Neural cell (in vitro differentiated cells): ENCODE results near the gene IQSEC1. TPM values are rescaled to one million over a fixed set of nuclear protein-coding genes. Genes with fewer than 3 reads are reported as not detected.

Experiments
- H2AFZ ChIP-seq: fragments of 200-600, 300-800 bp; sonication (generic), shearing (Covaris generic); 2 replicates; pipeline ENCODE4 v1.6.0; 2014; ENCODE audit warnings: low read depth, mild to moderate bottlenecking, antibody characterized with exemption, low read length, moderate library complexity
- H3F3A ChIP-seq: fragments of 200-600 bp; shearing (Covaris generic); 2 replicates; pipeline ENCODE4 v1.6.1; 2016; ENCODE audit warnings: mild to moderate bottlenecking, moderate library complexity, mixed read lengths, antibody characterized with exemption, low read length; ENCODE audit not compliant: insufficient read depth, poor library complexity, severe bottlenecking
- H3K27ac ChIP-seq: fragments of 200-600, 300-800 bp; sonication (generic), shearing (Covaris generic); 2 replicates; pipeline ENCODE4 v1.5.1; 2014; ENCODE audit warnings: mild to moderate bottlenecking, low read length, moderate library complexity
- H3K27me3 ChIP-seq: fragments of 300-800, 200-600 bp; sonication (generic), shearing (Covaris generic); 2 replicates; pipeline ENCODE4 v1.6.0; 2014; ENCODE audit warnings: mild to moderate bottlenecking, low read depth, low read length, moderate library complexity; ENCODE audit not compliant: insufficient read depth
- H3K36me3 ChIP-seq: fragments of 300-800, 200-600 bp; sonication (generic), shearing (Covaris generic); 2 replicates; pipeline ENCODE4 v1.5.1; 2014; ENCODE audit warnings: mild to moderate bottlenecking, antibody characterized with exemption, low read length, moderate library complexity; ENCODE audit not compliant: insufficient read depth
- H3K4me2 ChIP-seq: fragments of 300-800, 200-600 bp; sonication (generic), shearing (Covaris generic); 2 replicates; pipeline ENCODE4 v1.6.0; 2014; ENCODE audit warnings: mild to moderate bottlenecking, low read length
- H3K4me3 ChIP-seq: fragments of 300-800, 200-600 bp; sonication (generic), shearing (Covaris generic); 2 replicates; pipeline ENCODE4 v1.5.1; 2014; ENCODE audit warnings: mild to moderate bottlenecking, low read length, moderate library complexity
- H3K79me2 ChIP-seq: fragments of 200-600 bp; shearing (Covaris generic); replicated peaks from 2 replicates; pipeline ENCODE4 v1.6.0; 2014; ENCODE audit warnings: mild to moderate bottlenecking, low read length, moderate library complexity; ENCODE audit not compliant: insufficient read depth
- H3K9ac ChIP-seq: fragments of 300-800, 200-600 bp; sonication (generic), shearing (Covaris generic); 2 replicates; pipeline ENCODE4 v1.6.1; 2016; ENCODE audit warnings: mild to moderate bottlenecking, low read length, mixed read lengths
- H3K9me2 ChIP-seq: fragments of 200-600 bp; shearing (Covaris generic); 2 replicates; pipeline ENCODE4 v1.6.1; 2016; ENCODE audit warnings: mild to moderate bottlenecking, low read length, mixed read lengths; ENCODE audit not compliant: insufficient read depth
- H3K9me3 ChIP-seq: fragments of 200-600, 300-800 bp; sonication (generic), shearing (Covaris generic); 2 replicates; pipeline ENCODE4 v1.6.1; 2016; ENCODE audit warnings: mild to moderate bottlenecking, mixed run types, low read length, moderate library complexity, mixed read lengths
- H4K20me1 ChIP-seq: fragments of 200-600 bp; shearing (Covaris generic); 2 replicates; pipeline ENCODE4 v1.6.1; 2016; ENCODE audit warnings: mild to moderate bottlenecking, mixed run types; ENCODE audit not compliant: insufficient read depth
- EP300 ChIP-seq: fragments of 450-650 bp; conservative IDR thresholded peaks from 2 replicates; pipeline ENCODE4 v1.6.1; 2014; ENCODE audit warnings: antibody characterized with exemption, mild to moderate bottlenecking, moderate library complexity; ENCODE audit not compliant: poor library complexity, severe bottlenecking
- EZH2 ChIP-seq: fragments of 200-600, 300-800 bp; shearing (Covaris generic), sonication (generic); IDR thresholded peaks from 2 replicates; pipeline ENCODE4 v1.6.1; 2014; ENCODE audit warnings: antibody characterized with exemption, low read length, borderline replicate concordance, mild to moderate bottlenecking; ENCODE audit not compliant: insufficient read depth, poor library complexity, severe bottlenecking
- MXI1 ChIP-seq: fragments of 450-650 bp; conservative IDR thresholded peaks from 2 replicates; pipeline ENCODE4 v1.6.1; 2014; ENCODE audit warnings: antibody characterized with exemption, mild to moderate bottlenecking; ENCODE audit not compliant: poor library complexity, severe bottlenecking
- POLR2AphosphoS5 ChIP-seq: IDR thresholded peaks from 2 replicates; pipeline ENCODE4 v1.6.1; 2012
- RAD21 ChIP-seq: fragments of 450-650 bp; conservative IDR thresholded peaks from 2 replicates; pipeline ENCODE4 v1.6.1; 2014; ENCODE audit warnings: antibody characterized with exemption, mild to moderate bottlenecking, moderate library complexity
- SMC3 ChIP-seq: fragments of 450-650 bp; conservative IDR thresholded peaks from 2 replicates; pipeline ENCODE4 v1.6.1; 2014; ENCODE audit warnings: antibody characterized with exemption, mild to moderate bottlenecking, moderate library complexity; ENCODE audit not compliant: poor library complexity
- TAF1 ChIP-seq: IDR thresholded peaks from 2 replicates; pipeline ENCODE4 v1.6.1; 2012; ENCODE audit warnings: low read depth
- polyA plus RNA-seq: library from polyadenylated mRNA; depleted of rRNA; stranded (reverse); fragments of >200 nt; gene quantifications from 2 replicates; pipeline ENCODE4 v1.2.3, GENCODE V29; 2014
- TF ChIP-seq, protein P1 (sequence below): fragments of 450-650 bp; IDR thresholded peaks from 2 replicates; pipeline ENCODE4 v1.5.1; 2014; ENCODE audit warnings: antibody characterized with exemption, mild to moderate bottlenecking, moderate library complexity; ENCODE audit not compliant: poor library complexity, severe bottlenecking
- TF ChIP-seq, protein P2 (sequence below): IDR thresholded peaks from 2 replicates; pipeline ENCODE4 v1.6.1; 2012; ENCODE audit warnings: borderline replicate concordance

The IQSEC1 gene
- polyA plus RNA-seq, 1 donor from 2014 or later: 6.0 TPM

DNA sequence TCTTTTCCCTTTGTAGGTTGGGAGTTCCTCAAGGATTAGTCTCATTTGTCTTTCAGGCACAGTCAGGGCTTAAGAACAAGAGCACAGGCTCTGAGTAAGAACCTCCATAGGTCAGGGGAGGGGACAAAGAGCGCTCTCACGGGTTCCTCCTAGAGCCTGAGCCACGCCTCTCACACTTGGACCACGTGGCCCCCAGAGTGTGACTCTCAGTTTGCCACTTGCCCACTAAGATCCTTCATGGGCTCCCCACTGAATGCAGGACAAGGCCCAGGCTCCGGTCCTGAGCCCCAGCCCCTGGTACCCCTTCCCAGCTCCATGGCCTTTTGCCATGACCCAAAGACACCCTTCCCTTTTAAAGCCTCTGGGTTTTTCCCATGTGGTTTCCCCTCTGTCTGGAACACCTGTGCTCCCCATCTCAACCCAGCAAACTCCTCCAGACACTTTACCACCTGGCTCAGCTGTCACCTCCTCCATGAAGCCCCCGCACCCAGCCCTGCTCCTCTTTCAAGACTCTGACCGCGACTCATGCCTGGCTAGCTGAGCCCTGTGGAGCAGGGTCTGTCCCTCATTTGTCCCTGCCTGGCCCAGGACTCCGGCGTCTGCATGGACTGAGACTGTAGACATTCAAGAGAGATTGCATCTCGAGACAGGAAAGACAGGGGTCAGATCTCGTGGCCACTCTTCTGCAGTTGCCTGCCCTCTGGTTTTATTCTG, 32.7 kb downstream of the IQSEC1 start:
- Histone ChIP-seq H3K9me2 (no peaks in the 10 kb centered on the region), H3K9ac (no peak overlapping the region), H3K27ac (no peak overlapping the region), H3K36me3 (no peaks in the 10 kb centered on the region), H3K9me3 (no peaks in the 10 kb centered on the region), H2AFZ (no peak overlapping the region), H4K20me1 (no peaks in the 10 kb centered on the region), H3F3A (no peaks in the 10 kb centered on the region), H3K79me2 (no peaks in the 10 kb centered on the region), H3K27me3 (no peaks in the 10 kb centered on the region), H3K4me2 (no peak overlapping the region), H3K4me3 (no peak overlapping the region)
- TF ChIP-seq TAF1 (no peak), EZH2 (no peak), SMC3 (no peak), RAD21 (no peak), EP300 (no peak), MXI1 (no peak), POLR2AphosphoS5 (no peak)
- TF ChIP-seq, protein P1, sequence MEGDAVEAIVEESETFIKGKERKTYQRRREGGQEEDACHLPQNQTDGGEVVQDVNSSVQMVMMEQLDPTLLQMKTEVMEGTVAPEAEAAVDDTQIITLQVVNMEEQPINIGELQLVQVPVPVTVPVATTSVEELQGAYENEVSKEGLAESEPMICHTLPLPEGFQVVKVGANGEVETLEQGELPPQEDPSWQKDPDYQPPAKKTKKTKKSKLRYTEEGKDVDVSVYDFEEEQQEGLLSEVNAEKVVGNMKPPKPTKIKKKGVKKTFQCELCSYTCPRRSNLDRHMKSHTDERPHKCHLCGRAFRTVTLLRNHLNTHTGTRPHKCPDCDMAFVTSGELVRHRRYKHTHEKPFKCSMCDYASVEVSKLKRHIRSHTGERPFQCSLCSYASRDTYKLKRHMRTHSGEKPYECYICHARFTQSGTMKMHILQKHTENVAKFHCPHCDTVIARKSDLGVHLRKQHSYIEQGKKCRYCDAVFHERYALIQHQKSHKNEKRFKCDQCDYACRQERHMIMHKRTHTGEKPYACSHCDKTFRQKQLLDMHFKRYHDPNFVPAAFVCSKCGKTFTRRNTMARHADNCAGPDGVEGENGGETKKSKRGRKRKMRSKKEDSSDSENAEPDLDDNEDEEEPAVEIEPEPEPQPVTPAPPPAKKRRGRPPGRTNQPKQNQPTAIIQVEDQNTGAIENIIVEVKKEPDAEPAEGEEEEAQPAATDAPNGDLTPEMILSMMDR: no peak
- TF ChIP-seq, protein P2, sequence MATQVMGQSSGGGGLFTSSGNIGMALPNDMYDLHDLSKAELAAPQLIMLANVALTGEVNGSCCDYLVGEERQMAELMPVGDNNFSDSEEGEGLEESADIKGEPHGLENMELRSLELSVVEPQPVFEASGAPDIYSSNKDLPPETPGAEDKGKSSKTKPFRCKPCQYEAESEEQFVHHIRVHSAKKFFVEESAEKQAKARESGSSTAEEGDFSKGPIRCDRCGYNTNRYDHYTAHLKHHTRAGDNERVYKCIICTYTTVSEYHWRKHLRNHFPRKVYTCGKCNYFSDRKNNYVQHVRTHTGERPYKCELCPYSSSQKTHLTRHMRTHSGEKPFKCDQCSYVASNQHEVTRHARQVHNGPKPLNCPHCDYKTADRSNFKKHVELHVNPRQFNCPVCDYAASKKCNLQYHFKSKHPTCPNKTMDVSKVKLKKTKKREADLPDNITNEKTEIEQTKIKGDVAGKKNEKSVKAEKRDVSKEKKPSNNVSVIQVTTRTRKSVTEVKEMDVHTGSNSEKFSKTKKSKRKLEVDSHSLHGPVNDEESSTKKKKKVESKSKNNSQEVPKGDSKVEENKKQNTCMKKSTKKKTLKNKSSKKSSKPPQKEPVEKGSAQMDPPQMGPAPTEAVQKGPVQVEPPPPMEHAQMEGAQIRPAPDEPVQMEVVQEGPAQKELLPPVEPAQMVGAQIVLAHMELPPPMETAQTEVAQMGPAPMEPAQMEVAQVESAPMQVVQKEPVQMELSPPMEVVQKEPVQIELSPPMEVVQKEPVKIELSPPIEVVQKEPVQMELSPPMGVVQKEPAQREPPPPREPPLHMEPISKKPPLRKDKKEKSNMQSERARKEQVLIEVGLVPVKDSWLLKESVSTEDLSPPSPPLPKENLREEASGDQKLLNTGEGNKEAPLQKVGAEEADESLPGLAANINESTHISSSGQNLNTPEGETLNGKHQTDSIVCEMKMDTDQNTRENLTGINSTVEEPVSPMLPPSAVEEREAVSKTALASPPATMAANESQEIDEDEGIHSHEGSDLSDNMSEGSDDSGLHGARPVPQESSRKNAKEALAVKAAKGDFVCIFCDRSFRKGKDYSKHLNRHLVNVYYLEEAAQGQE: no peak

DNA sequence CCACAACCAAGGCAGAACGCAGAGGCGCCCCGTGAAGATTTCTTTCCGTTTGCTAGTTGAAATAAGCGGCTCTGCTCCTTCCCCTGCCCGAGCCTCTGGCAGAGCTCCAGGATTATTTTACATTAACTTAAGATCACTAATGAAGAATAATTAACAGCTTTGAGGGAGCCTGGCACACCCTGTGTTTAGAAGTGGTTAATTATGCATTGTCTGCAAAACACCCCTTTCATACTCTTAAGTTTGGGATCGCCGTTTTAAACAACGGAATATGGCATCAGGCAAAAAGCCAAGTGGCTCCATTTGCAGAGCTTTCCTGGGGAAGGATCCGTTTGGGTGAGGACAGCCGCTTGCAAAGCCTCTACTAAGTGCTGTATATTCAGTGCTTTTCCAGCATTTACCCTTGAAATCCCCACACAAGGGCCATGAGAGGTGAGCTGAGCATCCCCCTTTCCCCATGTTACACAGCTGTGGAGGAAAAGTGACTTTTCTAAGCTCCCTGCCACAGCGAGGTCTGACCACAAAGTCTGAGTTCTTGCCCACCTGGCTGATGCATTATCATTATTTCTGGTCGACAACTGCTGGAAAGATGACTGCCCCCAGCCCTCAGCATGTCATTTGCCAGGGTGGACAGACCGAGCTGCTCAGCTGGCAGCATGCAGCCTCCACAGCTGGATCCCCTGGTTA, 33.9 kb downstream of the IQSEC1 start:
- H2AFZ ChIP-seq: no peak overlapping the region
- no peaks in the 10 kb centered on the region for H3K27me3 ChIP-seq
- no peaks in the 10 kb centered on the region for H3F3A ChIP-seq
- H3K36me3 ChIP-seq: no peaks in the 10 kb centered on the region
- no peaks in the 10 kb centered on the region for H3K79me2 ChIP-seq
- H3K9me2 ChIP-seq: no peaks in the 10 kb centered on the region
- H3K4me3 ChIP-seq: no peak overlapping the region
- no peak overlapping the region for H3K27ac ChIP-seq
- no peak overlapping the region for H3K4me2 ChIP-seq
- H3K9ac ChIP-seq: no peak overlapping the region
- TF ChIP-seq, protein P2: no peak
- no peak for TF ChIP-seq RAD21
- no peaks in the 10 kb centered on the region for H4K20me1 ChIP-seq
- no peaks in the 10 kb centered on the region for H3K9me3 ChIP-seq
